ENCODE data around the gene TTC33. TPM values are rescaled to one million over a fixed set of nuclear protein-coding genes. Genes with fewer than 3 reads are reported as not detected.

The TTC33 gene
- total RNA-seq, 6 experiments from 2014 or later: 5.6 to 9.2 (median 7.0) TPM

DNA sequence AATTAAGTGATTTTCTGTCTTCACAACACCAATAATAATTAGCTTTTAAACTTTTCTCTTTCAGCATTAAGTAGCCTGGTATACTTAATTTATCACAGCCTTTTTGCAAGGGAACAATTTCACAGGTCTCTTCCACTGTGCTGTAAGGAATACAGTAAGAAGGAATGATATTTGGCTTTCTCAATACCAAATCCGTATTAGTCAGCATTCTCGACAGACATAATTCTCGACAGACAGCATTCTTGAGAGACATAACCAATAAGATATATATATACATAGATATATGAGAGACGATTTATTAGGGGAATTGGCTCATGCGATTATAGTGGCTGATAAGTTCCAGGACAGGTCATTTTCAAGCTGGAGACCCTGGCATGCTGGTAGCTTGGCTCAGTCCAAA is 24.4 kb upstream of the TTC33 start:
- WGBS (ENCODE audit: insufficient coverage, low coverage, low lambda C conversion rate, missing lambda C conversion rate): 19% methylated on average over 5 of the region's 5 CpGs
- ATAC-seq: peak in 1 of 4 donors; percentile 3
- H3K4me1 ChIP-seq: peaks cover 0 to 73% (median 28%) of the 10 kb centered on the region in 4 donors

DNA sequence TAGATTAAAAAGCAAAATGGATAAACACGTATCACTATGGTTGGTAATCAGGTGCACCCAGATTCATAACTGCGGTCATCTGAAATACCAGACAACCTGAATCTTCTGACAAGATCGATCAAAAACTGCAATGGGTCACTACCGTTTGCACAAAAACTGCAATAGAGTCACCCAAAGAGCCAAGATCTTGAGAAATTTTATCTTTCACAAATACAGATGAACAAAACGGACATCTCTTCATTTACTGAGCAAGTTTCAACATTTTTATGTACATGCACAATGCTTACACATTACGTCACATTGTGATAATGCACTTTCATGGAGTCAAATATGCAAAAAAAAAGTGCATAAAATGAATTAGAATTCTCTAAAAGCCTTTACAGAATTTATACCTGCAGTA is 23.8 kb upstream of the TTC33 start:
- Histone ChIP-seq H3K36me3 (peaks cover 0 to 17% (median 7%) of the 10 kb centered on the region in 4 donors), H3K4me3 (peak overlapping the region in 1 of 3 donors; percentile 2), H3K9me3 (no peaks in the 10 kb centered on the region), H3K27ac (peak overlapping the region; percentile 48 to 64 (median 63)), H3K4me1 (peaks cover 0 to 66% (median 25%) of the 10 kb centered on the region in 4 donors), H3K27me3 (no peaks in the 10 kb centered on the region)
- intact Hi-C loops (cut with DNase I): no loop called here
- TF ChIP-seq POLR2A (IDR thresholded peaks at IDR 0.05): no peak
- TF ChIP-seq, protein P1, sequence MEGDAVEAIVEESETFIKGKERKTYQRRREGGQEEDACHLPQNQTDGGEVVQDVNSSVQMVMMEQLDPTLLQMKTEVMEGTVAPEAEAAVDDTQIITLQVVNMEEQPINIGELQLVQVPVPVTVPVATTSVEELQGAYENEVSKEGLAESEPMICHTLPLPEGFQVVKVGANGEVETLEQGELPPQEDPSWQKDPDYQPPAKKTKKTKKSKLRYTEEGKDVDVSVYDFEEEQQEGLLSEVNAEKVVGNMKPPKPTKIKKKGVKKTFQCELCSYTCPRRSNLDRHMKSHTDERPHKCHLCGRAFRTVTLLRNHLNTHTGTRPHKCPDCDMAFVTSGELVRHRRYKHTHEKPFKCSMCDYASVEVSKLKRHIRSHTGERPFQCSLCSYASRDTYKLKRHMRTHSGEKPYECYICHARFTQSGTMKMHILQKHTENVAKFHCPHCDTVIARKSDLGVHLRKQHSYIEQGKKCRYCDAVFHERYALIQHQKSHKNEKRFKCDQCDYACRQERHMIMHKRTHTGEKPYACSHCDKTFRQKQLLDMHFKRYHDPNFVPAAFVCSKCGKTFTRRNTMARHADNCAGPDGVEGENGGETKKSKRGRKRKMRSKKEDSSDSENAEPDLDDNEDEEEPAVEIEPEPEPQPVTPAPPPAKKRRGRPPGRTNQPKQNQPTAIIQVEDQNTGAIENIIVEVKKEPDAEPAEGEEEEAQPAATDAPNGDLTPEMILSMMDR (IDR thresholded peaks at IDR 0.05): no peak
- no peak for DNase-seq
- WGBS (ENCODE audit: insufficient coverage, low coverage, low lambda C conversion rate, missing lambda C conversion rate): 20% methylated on average over 6 of the region's 6 CpGs
- peak; percentile 36 to 69 (median 54) for ATAC-seq

More for the DNA sequence above, 24.4 kb upstream of the TTC33 start:
- Histone ChIP-seq H3K27ac (peak overlapping the region; percentile 48 to 64 (median 63)), H3K36me3 (peaks cover 0 to 11% (median 7%) of the 10 kb centered on the region in 4 donors), H3K4me3 (no peak overlapping the region), H3K27me3 (no peaks in the 10 kb centered on the region), H3K9me3 (no peaks in the 10 kb centered on the region)
- intact Hi-C loops (cut with DNase I): no loop called here
- no peak for DNase-seq
- TF ChIP-seq, protein P1 (IDR thresholded peaks at IDR 0.05): no peak
- no peak for TF ChIP-seq POLR2A (IDR thresholded peaks at IDR 0.05)

DNA sequence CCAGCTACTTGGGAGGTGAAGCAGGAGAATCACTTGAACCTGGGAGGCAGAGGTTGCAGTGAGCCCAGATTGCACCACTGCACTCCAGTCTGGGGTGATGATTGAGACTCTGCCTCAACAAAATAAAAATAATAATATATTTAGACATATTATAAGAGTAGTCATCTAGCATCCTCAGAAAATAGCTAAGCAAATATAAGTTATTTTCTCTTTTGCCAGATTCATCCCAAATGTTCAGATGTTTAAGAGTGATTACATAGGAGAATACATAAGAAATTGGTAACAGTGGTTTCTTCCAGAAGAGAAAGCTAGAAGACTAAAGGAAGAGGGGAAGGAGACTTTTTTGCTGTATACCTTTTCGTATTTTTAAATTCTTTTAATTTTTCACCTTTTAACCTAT is 22.4 kb upstream of the TTC33 start:
- intact Hi-C loops (cut with DNase I): no loop called here
- Histone ChIP-seq H3K36me3 (peaks cover 0 to 30% (median 10%) of the 10 kb centered on the region in 4 donors), H3K4me1 (peaks cover 0 to 54% (median 21%) of the 10 kb centered on the region in 4 donors), H3K27ac (no peak overlapping the region), H3K9me3 (no peaks in the 10 kb centered on the region), H3K27me3 (no peaks in the 10 kb centered on the region), H3K4me3 (no peak overlapping the region)
- WGBS (ENCODE audit: insufficient coverage, low coverage, low lambda C conversion rate, missing lambda C conversion rate): 100% methylated on average over 1 of the region's 1 CpG
- TF ChIP-seq, protein P1 (IDR thresholded peaks at IDR 0.05): no peak
- TF ChIP-seq POLR2A (IDR thresholded peaks at IDR 0.05): no peak
- no peak for ATAC-seq
- no peak for DNase-seq

DNA sequence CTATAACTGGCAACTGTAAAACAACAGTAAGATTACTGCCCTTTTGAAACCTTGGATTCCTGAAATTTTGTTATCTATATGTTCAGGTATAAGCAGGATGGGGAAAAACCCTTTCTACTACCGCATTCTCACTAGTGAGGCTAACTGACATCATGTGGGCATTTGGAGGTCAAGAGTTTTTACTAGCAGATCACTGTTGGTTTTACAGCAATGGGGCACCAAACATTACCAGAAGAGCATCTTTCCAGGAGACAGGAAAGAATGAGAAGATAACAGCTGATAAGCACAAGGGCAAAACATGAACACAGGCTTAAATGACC is 20.9 kb upstream of the TTC33 start:
- H3K27me3 ChIP-seq: no peaks in the 10 kb centered on the region
- WGBS (ENCODE audit: insufficient coverage, low coverage, low lambda C conversion rate, missing lambda C conversion rate): 89% methylated on average over 1 of the region's 1 CpG
- ATAC-seq (no peak), DNase-seq (no peak)
- TF ChIP-seq, protein P1 (IDR thresholded peaks at IDR 0.05): no peak
- TF ChIP-seq POLR2A (IDR thresholded peaks at IDR 0.05): no peak
- no peak overlapping the region for H3K4me3 ChIP-seq
- intact Hi-C loops (cut with DNase I): no loop called here
- no peak overlapping the region for H3K27ac ChIP-seq
- H3K4me1 ChIP-seq: peaks cover 0 to 39% (median 14%) of the 10 kb centered on the region in 4 donors
- peaks cover 0 to 40% (median 12%) of the 10 kb centered on the region in 4 donors for H3K36me3 ChIP-seq
- H3K9me3 ChIP-seq: no peaks in the 10 kb centered on the region

Data from right lobe of liver (tissue), 6 donors.